Hindlimb muscle (tissue), 1 donor: ENCODE measurements around the gene COX11. TPM values are rescaled to one million over a fixed set of nuclear protein-coding genes. Genes with fewer than 3 reads are reported as not detected.

ENCODE experiments used
- DNase-seq: peaks from one replicate; pipeline ENCODE4 v3.0.0-alpha.2; 2013
- polyA plus RNA-seq: library from polyadenylated mRNA; unstranded; fragments of 120-200 nt; gene quantifications from one replicate; pipeline ENCODE4 v1.2.1, GENCODE V29; 2013; ENCODE audit not compliant: insufficient read length

COX11 gene
- polyA plus RNA-seq, 1 donor, result 42.4 TPM

GRCh38 chr17:54967621-54968261 lies 713 bp downstream of the COX11 start:
- no peak for DNase-seq

DNA sequence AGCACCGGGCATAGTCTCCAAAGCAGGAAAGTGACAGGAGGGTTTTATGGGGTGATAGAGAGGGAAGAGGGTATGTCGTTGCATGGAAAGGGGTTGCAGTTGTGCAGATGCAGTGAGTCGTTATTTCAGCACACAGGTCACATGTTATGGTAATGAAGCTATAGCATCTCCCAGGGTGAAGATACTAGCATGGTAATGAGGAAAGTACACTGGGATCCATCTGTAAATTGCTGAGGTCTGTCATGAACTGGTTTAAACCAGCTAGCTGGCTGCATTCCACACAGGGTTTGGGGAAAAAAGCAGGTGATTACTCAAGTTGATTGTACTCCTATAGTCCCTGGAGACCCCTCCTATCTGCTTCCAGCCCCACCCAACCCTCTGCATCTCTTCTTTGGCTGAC lies 11.7 kb downstream of the COX11 start:
- DNase-seq, result no peak

DNA sequence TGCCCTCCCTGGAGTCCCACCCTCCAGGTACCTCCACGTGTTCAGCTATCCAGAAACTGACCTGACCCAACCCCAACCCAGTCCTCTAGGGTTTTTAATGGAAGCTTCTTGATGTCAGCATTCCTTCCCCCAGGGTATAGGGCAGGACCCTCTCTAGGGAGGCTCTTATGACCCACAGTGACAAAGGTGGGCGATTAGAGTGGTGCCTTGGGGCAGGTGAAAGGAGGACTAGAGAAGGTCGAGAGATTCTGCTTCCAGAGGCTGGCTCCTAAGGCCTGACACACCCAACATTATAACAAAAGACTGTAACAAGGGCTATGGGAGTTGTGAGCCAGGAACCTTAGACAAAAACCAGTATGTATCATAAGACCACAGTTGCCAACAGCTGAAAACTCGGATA lies 17.2 kb downstream of the COX11 start:
- no peak for DNase-seq

GRCh38 chr17:54950116-54950515 lies 18.3 kb downstream of the COX11 start:
- DNase-seq, result no peak

- DNase-seq, result no peak
Observed at GRCh38 chr17:54948380-54948779, 20.1 kb downstream of the COX11 start.

DNA sequence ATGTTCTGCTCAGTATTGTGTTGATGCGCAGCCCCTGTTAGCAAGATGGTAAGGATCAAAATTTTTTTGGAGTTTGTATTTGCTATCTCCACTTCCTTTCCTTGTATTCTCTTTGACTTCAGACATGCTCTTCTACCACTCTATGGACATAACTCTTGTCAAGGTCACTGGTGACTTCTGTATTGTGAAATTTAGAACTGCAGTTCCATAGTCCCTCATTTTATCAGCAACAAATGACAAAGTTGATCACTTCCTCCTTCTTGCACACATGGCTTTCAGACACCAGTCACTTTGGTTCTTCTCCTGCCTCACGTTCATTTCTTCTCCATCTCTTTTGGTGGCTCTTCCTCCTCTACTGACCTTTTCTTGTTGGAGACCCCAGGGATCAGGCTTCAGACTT lies 21.1 kb downstream of the COX11 start:
- no peak for DNase-seq

- DNase-seq, result no peak
Observed at GRCh38 chr17:54945671-54946070, 22.8 kb downstream of the COX11 start.

GRCh38 chr17:54945231-54945630 lies 23.2 kb downstream of the COX11 start:
- no peak for DNase-seq

- DNase-seq, result no peak
Observed at GRCh38 chr17:54944796-54945195, 23.7 kb downstream of the COX11 start.

DNA sequence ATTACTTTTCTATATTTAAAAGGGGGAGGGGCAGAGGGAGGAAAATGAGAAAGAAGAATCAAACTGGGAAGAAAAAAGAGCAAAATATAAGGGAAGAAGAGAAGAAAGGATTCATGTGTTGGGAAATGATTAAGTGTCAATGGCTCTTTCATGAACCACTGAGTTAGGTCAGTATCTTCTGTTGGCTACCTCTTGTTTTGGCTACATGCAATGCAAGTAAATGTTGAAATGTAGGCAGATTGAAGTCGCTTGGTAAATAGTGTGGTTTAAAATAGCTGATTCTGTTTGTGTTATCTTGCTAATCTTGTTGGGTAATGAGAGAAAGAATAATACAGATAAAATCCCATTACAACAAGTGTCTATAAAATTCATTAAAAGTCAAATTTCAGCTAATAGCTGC lies 27.2 kb downstream of the COX11 start:
- no peak for DNase-seq

- no peak for DNase-seq
Observed at GRCh38 chr17:54937426-54937825, 31.0 kb downstream of the COX11 start.

- DNase-seq, result no peak
Observed at GRCh38 chr17:54937018-54937417, 31.4 kb downstream of the COX11 start.

DNA sequence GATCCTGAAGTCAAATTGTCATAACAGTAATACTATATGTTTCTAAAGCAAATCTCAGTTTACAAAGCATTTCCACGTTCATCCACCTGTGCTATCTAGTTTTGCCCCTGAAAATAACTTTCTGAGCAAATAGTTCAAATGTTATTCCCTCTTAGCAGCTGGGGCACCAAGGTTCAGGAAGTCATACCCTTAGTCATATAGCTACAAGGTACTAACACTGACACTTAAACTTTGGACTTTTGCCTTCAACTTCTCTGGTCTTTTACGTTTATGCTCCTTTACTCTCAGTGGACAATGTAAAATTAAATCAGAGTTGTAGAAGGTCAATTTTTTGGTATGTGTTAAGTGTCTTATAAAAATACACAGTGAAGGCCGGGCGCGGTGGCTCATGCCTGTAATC lies 33.0 kb downstream of the COX11 start:
- DNase-seq, result no peak

GRCh38 chr17:54933921-54934320 lies 34.5 kb downstream of the COX11 start:
- DNase-seq, result no peak

DNA sequence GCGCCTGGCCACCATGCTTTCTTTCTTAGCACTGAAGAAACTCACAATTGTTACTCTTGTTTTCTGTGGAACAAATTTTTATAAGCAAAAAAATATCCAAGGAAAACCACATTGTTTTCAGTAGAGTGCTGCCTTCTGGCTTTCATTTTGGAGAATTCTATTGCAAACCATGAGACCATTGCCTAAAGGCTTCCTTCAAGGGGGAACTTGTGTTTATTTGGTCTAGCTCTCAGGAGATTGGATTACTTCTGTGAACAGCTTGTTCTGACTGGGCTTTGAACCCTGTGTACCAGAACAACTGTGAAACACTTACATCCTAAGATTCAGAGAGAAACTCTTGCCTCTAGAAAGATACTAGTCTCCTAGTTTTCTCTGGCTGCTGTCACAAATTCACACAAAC lies 35.7 kb downstream of the COX11 start:
- DNase-seq, result no peak

GRCh38 chr17:54927525-54927924 lies 40.9 kb downstream of the COX11 start:
- no peak for DNase-seq

DNA sequence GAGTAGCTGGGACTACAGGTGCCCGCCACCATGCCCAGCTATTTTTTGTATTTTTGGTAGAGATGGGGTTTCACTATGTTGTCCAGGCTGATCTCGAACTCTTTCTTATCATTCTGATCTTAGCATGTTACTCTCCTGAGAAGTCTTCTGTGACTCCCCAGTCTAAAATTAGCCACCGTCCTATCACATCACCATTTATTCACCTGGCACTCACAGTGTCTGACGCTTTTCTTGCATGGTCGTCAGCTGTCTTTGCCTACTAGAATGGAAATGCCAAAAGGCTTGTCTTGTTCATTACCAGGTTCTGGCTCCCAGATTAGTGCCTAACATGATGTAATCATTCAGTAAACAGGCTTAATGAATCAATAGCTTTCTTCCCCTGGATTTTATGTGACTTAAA lies 44.0 kb downstream of the COX11 start:
- no peak for DNase-seq

GRCh38 chr17:54920819-54921218 lies 47.6 kb downstream of the COX11 start:
- DNase-seq, result no peak

DNA sequence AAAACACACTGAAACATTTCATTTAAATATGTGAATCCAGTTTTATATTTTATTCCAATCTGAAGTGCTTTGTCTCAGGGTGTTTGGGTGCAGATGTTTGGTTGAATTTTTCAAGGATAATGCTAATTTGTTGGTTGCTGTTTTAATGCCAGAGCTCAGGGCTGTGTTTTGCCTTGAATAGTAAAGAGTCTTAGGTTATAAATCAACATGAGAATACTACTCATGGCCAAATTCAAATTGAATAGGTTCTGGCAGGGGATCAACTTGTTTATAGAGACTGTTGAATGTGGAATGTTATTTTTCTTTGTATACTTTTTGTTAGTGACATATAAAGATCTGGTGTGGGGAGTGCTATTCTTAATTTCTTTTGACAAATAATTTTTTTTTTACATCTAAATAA lies 49.0 kb downstream of the COX11 start:
- no peak for DNase-seq

DNA sequence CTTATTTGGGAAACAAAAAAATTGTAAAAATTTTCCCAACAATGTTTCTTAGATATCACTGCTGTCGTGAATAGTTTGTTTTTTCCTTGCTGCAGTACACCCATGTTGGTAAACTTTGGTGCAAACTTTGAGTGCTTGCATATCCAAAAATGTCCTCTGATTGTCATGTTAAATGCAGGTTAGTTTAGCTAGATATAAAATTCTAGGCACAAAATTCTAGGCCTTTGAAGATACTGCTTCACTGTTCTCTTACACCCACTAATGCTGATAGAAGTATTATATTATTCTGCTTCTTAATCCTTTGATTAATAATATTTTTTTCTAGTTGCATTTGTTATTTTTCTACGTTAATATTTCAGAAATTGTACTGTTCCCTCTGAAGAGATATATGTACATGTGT lies 51.7 kb downstream of the COX11 start:
- DNase-seq, result no peak

Other genes starting within 250 kb of the COX11 start
- gene TOM1L1, start 67.8 kb downstream of the COX11 start, polyA plus RNA-seq, result 7.7 TPM
- 3.2 TPM for gene STXBP4, start 111 bp upstream of the COX11 start, polyA plus RNA-seq